ENCODE measurements around the gene STARD13. TPM values are rescaled to one million over a fixed set of nuclear protein-coding genes. Genes with fewer than 3 reads are reported as not detected.

Gene STARD13
- polyA plus RNA-seq, 1 donor (not counting 4 experiments of a cell fraction or from before 2014, with no cell fraction given): 11.9 TPM

- Histone ChIP-seq H3K36me3 (ENCODE audit: control insufficient read depth in 2 of 2, extremely low read depth in 1 of 2, insufficient read depth in 2 of 2, low read length in 2 of 2) (no peaks in the 10 kb centered on the region), H3K9ac (ENCODE audit: control insufficient read depth, extremely low read depth, insufficient read depth, low read length) (no peak overlapping the region), H3K79me2 (ENCODE audit: control insufficient read depth, insufficient read depth, low read length) (no peaks in the 10 kb centered on the region), H3K27ac (ENCODE audit: control insufficient read depth, insufficient read depth, low read length) (no peak overlapping the region), H3K4me2 (ENCODE audit: control insufficient read depth, extremely low read depth, insufficient read depth, low read depth, low read length) (no peak overlapping the region), H3K9me1 (ENCODE audit: control insufficient read depth, extremely low read depth, insufficient read depth, low read length) (no peaks in the 10 kb centered on the region), H3K27me3 (ENCODE audit: control insufficient read depth, extremely low read depth, insufficient read depth, low read length) (no peaks in the 10 kb centered on the region), H2AFZ (ENCODE audit: control insufficient read depth, low read length) (no peak overlapping the region), H4K20me1 (ENCODE audit: control insufficient read depth, extremely low read depth, insufficient read depth, low read length) (no peaks in the 10 kb centered on the region), H3K4me1 (ENCODE audit: control insufficient read depth, extremely low read depth, insufficient read depth, low read length) (no peaks in the 10 kb centered on the region), H3K9me3 (ENCODE audit: control insufficient read depth, low read depth, low read length) (no peaks in the 10 kb centered on the region), H3K4me3 (ENCODE audit: control insufficient read depth in 2 of 3, extremely low read depth in 1 of 3, insufficient read depth in 2 of 3, low read depth in 1 of 3, low read length in 3 of 3) (no peak overlapping the region)
- DNase-seq (ENCODE audit: low read depth, low spot score) (no peak), FAIRE-seq (no peak)
- dilution Hi-C loops (cut with MboI; ENCODE audit: extremely low pct_ligation_motif_present, low sequenced_read_pairs): no loop called here
- no peak for TF ChIP-seq EZH2 (IDR thresholded peaks at IDR 0.05; ENCODE audit: low read length)
- TF ChIP-seq, protein P1, sequence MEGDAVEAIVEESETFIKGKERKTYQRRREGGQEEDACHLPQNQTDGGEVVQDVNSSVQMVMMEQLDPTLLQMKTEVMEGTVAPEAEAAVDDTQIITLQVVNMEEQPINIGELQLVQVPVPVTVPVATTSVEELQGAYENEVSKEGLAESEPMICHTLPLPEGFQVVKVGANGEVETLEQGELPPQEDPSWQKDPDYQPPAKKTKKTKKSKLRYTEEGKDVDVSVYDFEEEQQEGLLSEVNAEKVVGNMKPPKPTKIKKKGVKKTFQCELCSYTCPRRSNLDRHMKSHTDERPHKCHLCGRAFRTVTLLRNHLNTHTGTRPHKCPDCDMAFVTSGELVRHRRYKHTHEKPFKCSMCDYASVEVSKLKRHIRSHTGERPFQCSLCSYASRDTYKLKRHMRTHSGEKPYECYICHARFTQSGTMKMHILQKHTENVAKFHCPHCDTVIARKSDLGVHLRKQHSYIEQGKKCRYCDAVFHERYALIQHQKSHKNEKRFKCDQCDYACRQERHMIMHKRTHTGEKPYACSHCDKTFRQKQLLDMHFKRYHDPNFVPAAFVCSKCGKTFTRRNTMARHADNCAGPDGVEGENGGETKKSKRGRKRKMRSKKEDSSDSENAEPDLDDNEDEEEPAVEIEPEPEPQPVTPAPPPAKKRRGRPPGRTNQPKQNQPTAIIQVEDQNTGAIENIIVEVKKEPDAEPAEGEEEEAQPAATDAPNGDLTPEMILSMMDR (optimal IDR thresholded peaks at IDR 0.05 in 1 of 3, IDR thresholded peaks at IDR 0.05 in 1 of 3, conservative IDR thresholded peaks at IDR 0.05 in 1 of 3; ENCODE audit: extremely low read depth in 1 of 3, insufficient read depth in 2 of 3, low read length in 3 of 3): no peak
Observed at GRCh38 chr13:33081666-33082065, 203.9 kb downstream of the STARD13 start.

- Histone ChIP-seq H3K9me1 (ENCODE audit: control insufficient read depth, extremely low read depth, insufficient read depth, low read length) (no peaks in the 10 kb centered on the region), H3K79me2 (ENCODE audit: control insufficient read depth, insufficient read depth, low read length) (no peaks in the 10 kb centered on the region), H3K9ac (ENCODE audit: control insufficient read depth, extremely low read depth, insufficient read depth, low read length) (no peak overlapping the region), H3K27ac (ENCODE audit: control insufficient read depth, insufficient read depth, low read length) (no peak overlapping the region), H3K4me1 (ENCODE audit: control insufficient read depth, extremely low read depth, insufficient read depth, low read length) (no peaks in the 10 kb centered on the region), H3K4me2 (ENCODE audit: control insufficient read depth, extremely low read depth, insufficient read depth, low read depth, low read length) (no peak overlapping the region), H2AFZ (ENCODE audit: control insufficient read depth, low read length) (no peak overlapping the region), H3K9me3 (ENCODE audit: control insufficient read depth, low read depth, low read length) (no peaks in the 10 kb centered on the region), H3K4me3 (ENCODE audit: control insufficient read depth in 2 of 3, extremely low read depth in 1 of 3, insufficient read depth in 2 of 3, low read depth in 1 of 3, low read length in 3 of 3) (no peak overlapping the region), H3K27me3 (ENCODE audit: control insufficient read depth, extremely low read depth, insufficient read depth, low read length) (no peaks in the 10 kb centered on the region), H4K20me1 (ENCODE audit: control insufficient read depth, extremely low read depth, insufficient read depth, low read length) (no peaks in the 10 kb centered on the region), H3K36me3 (ENCODE audit: control insufficient read depth in 2 of 2, extremely low read depth in 1 of 2, insufficient read depth in 2 of 2, low read length in 2 of 2) (no peaks in the 10 kb centered on the region)
- TF ChIP-seq EZH2 (IDR thresholded peaks at IDR 0.05; ENCODE audit: low read length): no peak
- TF ChIP-seq, protein P1 (optimal IDR thresholded peaks at IDR 0.05 in 1 of 3, IDR thresholded peaks at IDR 0.05 in 1 of 3, conservative IDR thresholded peaks at IDR 0.05 in 1 of 3; ENCODE audit: extremely low read depth in 1 of 3, insufficient read depth in 2 of 3, low read length in 3 of 3): no peak
- FAIRE-seq (no peak), DNase-seq (ENCODE audit: low read depth, low spot score) (no peak)
- dilution Hi-C loops (cut with MboI; ENCODE audit: extremely low pct_ligation_motif_present, low sequenced_read_pairs): no loop called here
Observed at GRCh38 chr13:33080972-33081590, 204.5 kb downstream of the STARD13 start.
